Caco-2 (cell line): ENCODE results near the gene CHST4. TPM values are rescaled to one million over a fixed set of nuclear protein-coding genes. Genes with fewer than 3 reads are reported as not detected.

Experiments used
- BruUV-seq: library from RNA; stranded (reverse); fragments of 400-500 nt; replicated peaks from 2 replicates; lab custom pipeline; 2021; lab: Mats Ljungman, UMichigan
- CTCF ChIA-PET: fragments of 300-600 bp; sonication (Branson Sonifier 250); formaldehyde crosslinking; loops from one replicate; lab custom pipeline; 2022; ENCODE audit warnings: antibody characterized with exemption; lab: Charles Lee
- POLR2A ChIA-PET: fragments of 300-600 bp; sonication (Branson Sonifier 250); formaldehyde crosslinking; loops from one replicate; lab custom pipeline; 2022; ENCODE audit warnings: antibody characterized with exemption; lab: Charles Lee
- DNase-seq, 2 experiments: peaks; one replicate each; pipeline versions ENCODE4 v3.0.0 to v3.0.0-alpha.2; 2020 to 2022
- H3K27me3 ChIP-seq: replicated peaks from 2 replicates; pipeline ENCODE4 v1.6.0; 2011; ENCODE audit warnings: low read length; ENCODE audit not compliant: control insufficient read depth, insufficient read depth
- H3K36me3 ChIP-seq: 2 replicates; pipeline ENCODE4 v1.5.1; 2011; ENCODE audit warnings: low read length; ENCODE audit not compliant: control insufficient read depth, insufficient read depth
- H3K4me1 ChIP-seq: fragments of 250-450 bp; sonication (Bioruptor Pico); 2 replicates; pipeline ENCODE4 v1.5.1; 2020; ENCODE audit warnings: mild to moderate bottlenecking
- H3K4me3 ChIP-seq: 2 replicates; pipeline ENCODE4 v1.5.1; 2011; ENCODE audit warnings: low read depth, mild to moderate bottlenecking, control low read depth, low read length
- H3K9me3 ChIP-seq: fragments of 250-450 bp; sonication (Bioruptor Pico); 2 replicates; pipeline ENCODE4 v1.5.1; 2020; ENCODE audit warnings: mild to moderate bottlenecking, moderate library complexity
- H3K27ac Mint-ChIP-seq: one replicate; pipeline ENCODE4 v1.8.0; 2022; ENCODE audit warnings: mixed read lengths; ENCODE audit not compliant: unreplicated experiment
- H3K27me3 Mint-ChIP-seq: one replicate; pipeline ENCODE4 v1.8.0; 2022; ENCODE audit warnings: mixed read lengths; ENCODE audit not compliant: insufficient read depth, unreplicated experiment
- H3K36me3 Mint-ChIP-seq: one replicate; pipeline ENCODE4 v1.8.0; 2022; ENCODE audit warnings: mild to moderate bottlenecking, mixed read lengths; ENCODE audit not compliant: insufficient read depth, unreplicated experiment
- H3K4me1 Mint-ChIP-seq: one replicate; pipeline ENCODE4 v1.8.0; 2022; ENCODE audit warnings: low read depth, mixed read lengths; ENCODE audit not compliant: unreplicated experiment
- H3K4me3 Mint-ChIP-seq: one replicate; pipeline ENCODE4 v1.8.0; 2022; ENCODE audit warnings: mild to moderate bottlenecking, moderate library complexity, mixed read lengths; ENCODE audit not compliant: unreplicated experiment
- H3K9me3 Mint-ChIP-seq: one replicate; pipeline ENCODE4 v1.8.0; 2022; ENCODE audit warnings: mixed read lengths; ENCODE audit not compliant: unreplicated experiment
- CTCF ChIP-seq, 2 experiments: fragments of 200-600 bp in 1 of 2; IDR thresholded peaks; 1 replicate in 1 of 2; 2 replicates in 1 of 2; pipeline versions ENCODE4 v1.5.1 to v1.8.0; 2011 to 2022; ENCODE audit warnings: antibody characterized with exemption in 1 of 2, control low read depth in 1 of 2, inconsistent platforms in 1 of 2, low read depth in 1 of 2, low read length in 1 of 2, mild to moderate bottlenecking in 1 of 2, moderate library complexity in 1 of 2; ENCODE audit not compliant: insufficient read depth in 1 of 2, severe bottlenecking in 1 of 2, unreplicated experiment in 1 of 2
- intact Hi-C: fragments of 100-400 bp; cut with micrococcal nuclease; formaldehyde crosslinking; loops from one replicate; pipeline ENCODE4 v1.10.0; 2022; ENCODE audit not compliant: unreplicated experiment
- total RNA-seq: library from RNA; stranded (reverse); gene quantifications from 2 replicates; pipeline ENCODE4 v1.2.3, GENCODE V29; 2022

Gene CHST4
- total RNA-seq, 1 experiment from 2014 or later = not detected

GRCh38 chr16:71532366-71532765, 6.1 kb downstream of the CHST4 start:
- H3K4me1 Mint-ChIP-seq = no peaks in the 10 kb centered on the region
- no peaks in the 10 kb centered on the region for H3K9me3 ChIP-seq
- H3K9me3 Mint-ChIP-seq = no peaks in the 10 kb centered on the region
- no peaks in the 10 kb centered on the region for H3K27me3 ChIP-seq
- no peaks in the 10 kb centered on the region for H3K36me3 Mint-ChIP-seq
- POLR2A ChIA-PET = no interaction called here
- H3K27ac Mint-ChIP-seq = no peak overlapping the region
- TF ChIP-seq CTCF (IDR thresholded peaks at IDR 0.05; ENCODE audit: insufficient read depth in 1 of 2, low read depth in 1 of 2, low read length in 1 of 2, severe bottlenecking in 1 of 2, unreplicated experiment in 1 of 2) = no peak
- intact Hi-C loops = no loop called here
- no peaks in the 10 kb centered on the region for H3K4me1 ChIP-seq
- CTCF ChIA-PET = no interaction called here
- BruUV-seq = no TSS peak
- DNase-seq = no peak
- no peak overlapping the region for H3K4me3 ChIP-seq
- H3K4me3 Mint-ChIP-seq = no peak overlapping the region
- H3K36me3 ChIP-seq = no peaks in the 10 kb centered on the region
- H3K27me3 Mint-ChIP-seq = peaks cover 16% of the 10 kb centered on the region

- no peaks in the 10 kb centered on the region for H3K9me3 ChIP-seq
- Mint-ChIP-seq H3K27ac (no peak overlapping the region), H3K4me3 (no peak overlapping the region), H3K9me3 (no peaks in the 10 kb centered on the region), H3K27me3 (peaks cover 19% of the 10 kb centered on the region), H3K36me3 (no peaks in the 10 kb centered on the region), H3K4me1 (no peaks in the 10 kb centered on the region)
- H3K4me1 ChIP-seq = no peaks in the 10 kb centered on the region
- ChIA-PET POLR2A (no interaction called here), CTCF (interaction anchor here (0.9 kb wide), 1 partner anchor 37 kb away, joined by 3 read pairs; no protein-coding TSS in a partner anchor)
- no peaks in the 10 kb centered on the region for H3K27me3 ChIP-seq
- intact Hi-C loops = loop anchor here (1.0 to 5.0 kb wide), 4 partner anchors 34 to 125 kb away; no protein-coding TSS in a partner anchor
- TF ChIP-seq CTCF (IDR thresholded peaks at IDR 0.05; ENCODE audit: insufficient read depth in 1 of 2, low read depth in 1 of 2, low read length in 1 of 2, severe bottlenecking in 1 of 2, unreplicated experiment in 1 of 2) = no peak
- no peaks in the 10 kb centered on the region for H3K36me3 ChIP-seq
- DNase-seq = no peak
- no peak overlapping the region for H3K4me3 ChIP-seq
- BruUV-seq = no TSS peak
Observed at GRCh38 chr16:71536752-71537499, 10.7 kb downstream of the CHST4 start.

- Mint-ChIP-seq H3K9me3 (no peaks in the 10 kb centered on the region), H3K36me3 (no peaks in the 10 kb centered on the region), H3K4me1 (no peaks in the 10 kb centered on the region), H3K27me3 (peaks cover 14% of the 10 kb centered on the region), H3K4me3 (no peak overlapping the region), H3K27ac (no peak overlapping the region)
- no TSS peak for BruUV-seq
- peak; percentile 62 to 71 for DNase-seq
- Histone ChIP-seq H3K9me3 (no peaks in the 10 kb centered on the region), H3K36me3 (no peaks in the 10 kb centered on the region), H3K4me1 (no peaks in the 10 kb centered on the region), H3K4me3 (no peak overlapping the region), H3K27me3 (no peaks in the 10 kb centered on the region)
- intact Hi-C loops = loop anchor here (1.0 to 5.0 kb wide), 4 partner anchors 35 to 125 kb away; no protein-coding TSS in a partner anchor
- ChIA-PET CTCF (no interaction called here), POLR2A (no interaction called here)
- peak; percentile 53 to 88 for TF ChIP-seq CTCF (IDR thresholded peaks at IDR 0.05; ENCODE audit: insufficient read depth in 1 of 2, low read depth in 1 of 2, low read length in 1 of 2, severe bottlenecking in 1 of 2, unreplicated experiment in 1 of 2)
Observed at GRCh38 chr16:71537643-71538042, 11.4 kb downstream of the CHST4 start.
